ENCODE data around the gene MSH5.

DNA sequence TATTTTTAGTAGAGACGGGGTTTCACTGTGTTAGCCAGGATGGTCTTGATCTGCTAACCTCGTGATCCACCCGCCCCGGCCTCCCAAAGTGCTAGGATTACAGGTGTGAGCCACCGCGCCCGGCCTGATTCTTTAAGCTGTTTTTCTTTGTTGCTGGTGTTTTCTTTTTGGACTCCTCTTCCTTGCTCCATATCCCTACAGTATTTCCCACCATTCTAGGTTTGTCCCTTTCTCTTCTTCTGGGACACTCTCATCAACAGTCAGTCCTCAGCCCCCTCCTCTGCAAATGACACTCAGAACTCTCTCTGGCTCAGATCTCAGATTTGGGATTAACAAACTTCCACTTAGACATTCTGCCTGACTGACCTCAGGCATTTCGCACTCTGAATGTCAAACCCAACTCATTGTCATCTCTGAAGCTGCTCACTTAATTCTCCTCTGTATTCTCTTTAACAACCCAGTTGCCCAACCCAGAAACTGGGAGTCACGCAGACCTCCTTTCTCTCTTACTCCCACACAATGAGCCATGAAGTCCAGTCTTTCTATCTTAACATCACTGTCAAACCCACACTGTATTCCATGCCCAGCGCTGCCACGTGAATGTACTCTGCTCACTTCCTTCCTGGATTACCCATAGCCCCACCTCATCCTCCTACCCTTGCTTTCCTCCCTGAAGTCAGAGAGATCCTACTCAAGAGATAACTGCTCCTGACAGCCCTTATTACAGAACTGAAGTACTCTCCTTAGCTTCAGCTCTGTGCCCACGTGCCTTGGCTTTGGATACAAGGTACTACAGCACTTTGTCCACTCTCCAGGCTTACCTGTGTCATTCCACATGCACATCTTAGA is 14.1 kb upstream of the MSH5 start:
- TF ChIP-seq EZH2phosphoT487 (conservative IDR thresholded peaks at IDR 0.05; ENCODE audit: low read length) = no peak
- TF ChIP-seq, protein P1, sequence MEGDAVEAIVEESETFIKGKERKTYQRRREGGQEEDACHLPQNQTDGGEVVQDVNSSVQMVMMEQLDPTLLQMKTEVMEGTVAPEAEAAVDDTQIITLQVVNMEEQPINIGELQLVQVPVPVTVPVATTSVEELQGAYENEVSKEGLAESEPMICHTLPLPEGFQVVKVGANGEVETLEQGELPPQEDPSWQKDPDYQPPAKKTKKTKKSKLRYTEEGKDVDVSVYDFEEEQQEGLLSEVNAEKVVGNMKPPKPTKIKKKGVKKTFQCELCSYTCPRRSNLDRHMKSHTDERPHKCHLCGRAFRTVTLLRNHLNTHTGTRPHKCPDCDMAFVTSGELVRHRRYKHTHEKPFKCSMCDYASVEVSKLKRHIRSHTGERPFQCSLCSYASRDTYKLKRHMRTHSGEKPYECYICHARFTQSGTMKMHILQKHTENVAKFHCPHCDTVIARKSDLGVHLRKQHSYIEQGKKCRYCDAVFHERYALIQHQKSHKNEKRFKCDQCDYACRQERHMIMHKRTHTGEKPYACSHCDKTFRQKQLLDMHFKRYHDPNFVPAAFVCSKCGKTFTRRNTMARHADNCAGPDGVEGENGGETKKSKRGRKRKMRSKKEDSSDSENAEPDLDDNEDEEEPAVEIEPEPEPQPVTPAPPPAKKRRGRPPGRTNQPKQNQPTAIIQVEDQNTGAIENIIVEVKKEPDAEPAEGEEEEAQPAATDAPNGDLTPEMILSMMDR (IDR thresholded peaks at IDR 0.05; ENCODE audit: insufficient read depth, low read length, poor library complexity, severe bottlenecking) = no peak

Data from SU-DHL-6 (cell line).